ENCODE data around the gene CYP2A6. TPM values are rescaled to one million over a fixed set of nuclear protein-coding genes. Genes with fewer than 3 reads are reported as not detected.
A peak's percentile ranks its signal among the peaks of the same experiment; 100 is the strongest.

Gene CYP2A6
- total RNA-seq, 4 donors from 2014 or later = not detected

DNA sequence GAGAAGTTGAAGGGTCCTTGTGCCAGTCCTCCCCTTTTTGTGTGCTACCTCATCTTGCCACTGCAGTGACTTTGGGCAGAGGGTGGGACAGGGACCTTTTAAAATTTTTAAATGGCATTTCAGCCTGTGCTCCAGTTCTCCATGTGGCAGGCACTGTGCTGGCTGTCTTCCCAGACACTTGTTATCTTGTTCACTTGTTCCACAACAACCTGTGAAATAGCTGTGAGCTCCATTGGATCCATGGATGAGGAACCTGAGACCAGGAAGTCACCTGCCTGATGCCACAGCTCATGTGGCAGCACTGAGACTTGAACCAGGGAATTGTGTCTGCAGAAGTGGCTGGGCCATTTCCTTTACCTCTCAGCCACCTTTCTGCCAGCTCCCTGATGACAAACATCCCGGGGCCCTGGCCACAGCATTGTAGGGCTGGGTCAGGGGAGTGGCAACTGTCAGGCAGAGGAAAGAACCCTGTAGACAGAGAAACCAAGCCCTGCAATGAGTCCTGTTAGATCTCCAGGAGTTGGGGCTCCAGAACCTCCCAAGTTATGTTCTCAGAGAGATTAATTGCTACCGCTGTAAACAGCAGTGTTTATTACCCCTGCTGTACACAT is 44.9 kb downstream of the CYP2A6 start:
- no peak overlapping the region for H3K4me3 ChIP-seq (ENCODE audit: low read depth, poor library complexity, severe bottlenecking)
- DNase-seq (ENCODE audit: low spot score in 2 of 2) = no peak
- TF ChIP-seq, protein P1, sequence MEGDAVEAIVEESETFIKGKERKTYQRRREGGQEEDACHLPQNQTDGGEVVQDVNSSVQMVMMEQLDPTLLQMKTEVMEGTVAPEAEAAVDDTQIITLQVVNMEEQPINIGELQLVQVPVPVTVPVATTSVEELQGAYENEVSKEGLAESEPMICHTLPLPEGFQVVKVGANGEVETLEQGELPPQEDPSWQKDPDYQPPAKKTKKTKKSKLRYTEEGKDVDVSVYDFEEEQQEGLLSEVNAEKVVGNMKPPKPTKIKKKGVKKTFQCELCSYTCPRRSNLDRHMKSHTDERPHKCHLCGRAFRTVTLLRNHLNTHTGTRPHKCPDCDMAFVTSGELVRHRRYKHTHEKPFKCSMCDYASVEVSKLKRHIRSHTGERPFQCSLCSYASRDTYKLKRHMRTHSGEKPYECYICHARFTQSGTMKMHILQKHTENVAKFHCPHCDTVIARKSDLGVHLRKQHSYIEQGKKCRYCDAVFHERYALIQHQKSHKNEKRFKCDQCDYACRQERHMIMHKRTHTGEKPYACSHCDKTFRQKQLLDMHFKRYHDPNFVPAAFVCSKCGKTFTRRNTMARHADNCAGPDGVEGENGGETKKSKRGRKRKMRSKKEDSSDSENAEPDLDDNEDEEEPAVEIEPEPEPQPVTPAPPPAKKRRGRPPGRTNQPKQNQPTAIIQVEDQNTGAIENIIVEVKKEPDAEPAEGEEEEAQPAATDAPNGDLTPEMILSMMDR (IDR thresholded peaks at IDR 0.05) = no peak
- no peak for TF ChIP-seq POLR2A (IDR thresholded peaks at IDR 0.05)
- intact Hi-C loops (cut with DNase I; ENCODE audit: low total_unique reads) = loop anchor here (5.0 kb wide), 1 partner anchor 143 kb away; no protein-coding TSS in a partner anchor
- 43 to 67% methylated on average over 2 of the region's 2 CpGs for WGBS, 2 donors

DNA sequence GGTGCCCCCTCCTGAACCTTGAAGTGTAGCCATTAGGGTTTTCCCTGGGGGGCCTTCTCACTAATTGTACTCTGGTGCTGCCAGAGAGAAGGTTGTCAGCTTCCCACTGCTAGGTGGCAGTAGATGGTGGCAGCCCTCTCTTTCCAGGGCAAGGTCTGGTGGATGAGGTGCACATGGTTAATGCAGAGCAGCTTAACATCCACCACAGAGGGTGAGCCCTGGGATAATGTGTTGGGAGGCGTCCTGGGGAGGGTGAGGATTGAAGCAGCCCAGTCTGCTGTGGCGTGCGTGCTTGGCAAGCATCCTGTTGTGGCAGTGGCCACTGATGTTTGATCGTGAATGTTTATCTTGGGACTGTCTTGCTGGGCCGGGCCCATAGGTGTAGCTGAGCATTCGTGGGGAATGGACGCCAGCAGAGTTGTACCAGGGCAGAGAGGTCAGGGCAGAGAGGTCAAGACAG is 45.4 kb downstream of the CYP2A6 start:
- TF ChIP-seq, protein P1 (IDR thresholded peaks at IDR 0.05) = no peak
- no peak for TF ChIP-seq POLR2A (IDR thresholded peaks at IDR 0.05)
- 49 to 59% methylated on average over 7 of the region's 7 CpGs for WGBS, 2 donors
- intact Hi-C loops (cut with DNase I; ENCODE audit: low total_unique reads) = loop anchor here (5.0 kb wide), 1 partner anchor 143 kb away; no protein-coding TSS in a partner anchor
- H3K4me3 ChIP-seq (ENCODE audit: low read depth, poor library complexity, severe bottlenecking) = no peak overlapping the region
- no peak for DNase-seq (ENCODE audit: low spot score in 2 of 2)

DNA sequence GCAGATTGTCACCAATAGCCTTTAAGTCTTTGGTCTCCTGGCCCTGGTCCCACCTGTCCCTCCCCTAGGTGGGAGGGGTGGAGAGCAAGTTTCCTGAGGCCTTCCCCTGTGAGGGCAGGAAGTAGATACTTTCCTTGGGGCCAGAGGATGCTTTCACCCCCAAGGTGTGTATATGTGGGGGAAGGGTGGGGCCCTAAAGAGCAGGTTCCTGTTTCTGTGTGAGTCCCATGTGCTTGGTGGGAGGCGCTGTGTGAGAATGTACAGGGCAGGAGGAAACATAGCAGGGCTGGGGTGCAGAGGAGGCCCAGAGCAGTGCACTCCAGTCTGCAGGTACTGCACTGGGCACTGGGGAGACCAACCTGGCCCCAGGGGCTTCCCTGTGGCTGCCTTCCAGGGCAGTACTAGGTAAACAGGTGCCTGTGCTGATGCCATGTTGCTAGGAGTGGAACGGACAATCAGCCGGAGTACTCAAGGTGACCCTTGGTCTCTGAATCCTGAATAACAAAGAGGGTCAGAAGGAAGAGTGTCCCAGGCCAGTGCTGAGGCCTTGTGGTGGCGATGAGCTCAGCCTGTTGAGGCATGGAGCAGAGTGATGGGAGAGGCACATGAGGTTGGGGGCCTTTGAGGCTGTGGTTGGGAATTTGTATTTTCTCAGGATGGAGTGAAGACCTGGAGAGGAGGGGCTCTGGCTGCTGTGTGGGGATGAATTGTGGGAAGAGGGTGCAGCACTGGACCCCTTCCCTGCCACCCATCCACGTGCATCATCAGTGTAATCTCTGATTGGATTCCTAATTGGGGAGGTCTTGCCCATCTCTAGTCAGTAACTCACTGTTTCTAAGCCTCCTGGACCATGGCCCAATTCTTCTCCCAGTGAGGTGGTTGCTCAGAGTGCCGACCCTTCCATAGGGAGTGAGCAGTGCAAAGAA is 46.1 kb downstream of the CYP2A6 start:
- no peak for DNase-seq (ENCODE audit: low spot score in 2 of 2)
- no peak overlapping the region for H3K4me3 ChIP-seq (ENCODE audit: low read depth, poor library complexity, severe bottlenecking)
- intact Hi-C loops (cut with DNase I; ENCODE audit: low total_unique reads) = no loop called here
- TF ChIP-seq, protein P1 (IDR thresholded peaks at IDR 0.05) = no peak
- no peak for TF ChIP-seq POLR2A (IDR thresholded peaks at IDR 0.05)
- WGBS, 2 donors = 64 to 84% methylated on average over 6 of the region's 6 CpGs

DNA sequence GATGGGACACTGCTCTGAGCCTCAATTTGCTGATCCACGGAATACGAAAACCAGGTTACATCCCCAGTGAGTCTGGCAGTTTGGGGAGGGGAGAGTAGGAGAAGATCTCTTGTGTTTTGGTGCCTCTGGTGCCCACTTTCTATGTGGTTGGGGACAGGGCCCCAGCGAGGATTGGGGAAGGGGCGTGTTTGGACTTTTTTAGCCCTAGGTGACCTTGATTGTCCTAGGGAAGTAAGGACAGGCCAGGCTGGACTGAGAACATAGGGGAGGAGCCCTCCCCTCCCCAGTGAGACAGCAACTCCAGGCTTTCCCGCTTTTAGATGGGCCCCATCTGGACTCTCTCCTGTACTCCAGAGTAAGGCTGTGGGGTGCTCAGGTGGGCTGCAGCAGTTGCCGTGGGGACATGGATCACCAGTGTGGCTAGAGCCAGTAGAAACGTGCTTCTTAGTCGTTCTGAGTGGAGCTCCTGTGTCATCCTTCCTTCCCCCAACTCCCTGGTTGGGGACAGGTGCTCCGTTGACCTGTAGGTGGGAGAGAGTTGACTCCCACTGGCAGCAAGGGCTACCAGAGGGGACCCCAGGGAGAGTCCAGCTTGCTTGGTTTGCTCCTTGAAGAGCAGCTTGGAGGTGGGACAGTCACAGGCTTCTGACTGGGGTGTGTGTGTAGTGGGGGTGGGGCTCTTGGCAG is 46.9 kb downstream of the CYP2A6 start:
- H3K4me3 ChIP-seq (ENCODE audit: low read depth, poor library complexity, severe bottlenecking) = no peak overlapping the region
- WGBS, 2 donors = 37 to 45% methylated on average over 9 of the region's 9 CpGs
- TF ChIP-seq, protein P1 (IDR thresholded peaks at IDR 0.05) = no peak
- TF ChIP-seq POLR2A (IDR thresholded peaks at IDR 0.05) = no peak
- no peak for DNase-seq (ENCODE audit: low spot score in 2 of 2)
- intact Hi-C loops (cut with DNase I; ENCODE audit: low total_unique reads) = no loop called here

DNA sequence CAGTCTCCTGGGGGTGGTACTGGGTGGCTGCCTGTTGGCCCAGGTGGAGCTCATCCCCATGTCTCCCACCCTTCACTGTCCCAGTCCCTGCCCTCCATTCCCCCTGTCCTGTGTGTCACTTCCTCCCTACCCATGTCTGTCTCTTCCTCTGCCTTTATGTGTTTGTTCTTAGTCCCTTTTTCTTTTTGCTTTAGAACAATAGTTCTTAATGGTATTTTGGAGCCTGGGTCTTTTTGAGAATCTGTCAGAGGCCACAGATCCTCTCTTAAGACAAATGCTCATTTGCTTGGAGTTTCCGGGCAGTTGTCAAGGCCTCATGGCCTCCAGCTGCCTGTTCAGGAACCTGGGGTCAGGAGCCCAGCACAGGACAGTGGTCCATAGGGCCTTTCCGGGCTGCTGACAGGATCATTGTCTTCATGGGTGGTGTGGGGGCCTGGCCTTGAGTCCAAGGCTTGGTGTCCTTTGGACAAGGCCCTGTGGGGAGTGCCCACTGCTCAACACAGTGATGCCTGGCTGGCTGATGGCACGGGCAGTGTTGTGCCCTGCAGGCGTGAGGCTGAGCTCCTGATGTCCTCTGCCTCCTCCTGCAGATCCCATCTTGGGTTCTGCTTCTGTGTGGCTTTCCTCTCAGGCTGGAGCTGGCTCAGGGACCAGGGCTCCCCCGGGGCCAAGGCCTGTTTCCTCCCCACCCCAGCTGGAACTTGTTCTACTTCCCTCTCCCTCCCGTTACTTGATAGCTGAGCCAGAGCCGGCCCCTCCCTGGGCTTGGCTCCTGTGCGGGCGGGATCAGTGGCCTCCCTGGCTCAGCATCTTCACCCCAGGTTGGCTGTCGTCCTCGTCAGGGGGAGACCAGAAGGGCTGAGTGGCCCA is 47.7 kb downstream of the CYP2A6 start:
- intact Hi-C loops (cut with DNase I; ENCODE audit: low total_unique reads) = no loop called here
- TF ChIP-seq, protein P1 (IDR thresholded peaks at IDR 0.05) = no peak
- no peak for TF ChIP-seq POLR2A (IDR thresholded peaks at IDR 0.05)
- no peak overlapping the region for H3K4me3 ChIP-seq (ENCODE audit: low read depth, poor library complexity, severe bottlenecking)
- 14 to 16% methylated on average over 9 to 11 of the region's 11 CpGs for WGBS, 2 donors
- DNase-seq (ENCODE audit: low spot score in 2 of 2) = peak in 1 of 2 donors; percentile 91
